Epidermal melanocyte (primary cell): ENCODE data around the gene MRC1.

Experiments
- DNase-seq: peaks from one replicate; pipeline ENCODE4 v3.0.0; 2011; ENCODE audit warnings: low spot score; ENCODE audit not compliant: insufficient read length

The MRC1 gene

DNA sequence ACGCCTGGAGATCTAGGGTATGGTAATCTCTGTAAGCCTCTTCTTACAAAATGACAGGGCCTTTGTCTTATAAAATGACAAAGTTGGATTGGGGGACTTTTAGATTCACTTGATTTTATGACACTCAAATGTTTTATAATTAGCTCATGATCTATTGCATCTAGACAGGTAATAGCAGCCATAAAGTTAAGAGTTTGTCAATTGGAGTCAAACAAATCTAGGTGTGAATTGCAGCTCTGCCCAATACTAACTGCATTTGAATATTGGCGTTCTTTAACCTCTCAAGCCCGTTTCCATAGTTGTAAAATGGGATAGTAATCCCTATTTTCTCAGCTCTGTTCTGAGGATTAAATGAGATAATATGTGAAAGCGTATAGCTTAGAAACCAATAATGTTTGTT lies 14.1 kb upstream of the MRC1 start:
- no peak for DNase-seq

DNA sequence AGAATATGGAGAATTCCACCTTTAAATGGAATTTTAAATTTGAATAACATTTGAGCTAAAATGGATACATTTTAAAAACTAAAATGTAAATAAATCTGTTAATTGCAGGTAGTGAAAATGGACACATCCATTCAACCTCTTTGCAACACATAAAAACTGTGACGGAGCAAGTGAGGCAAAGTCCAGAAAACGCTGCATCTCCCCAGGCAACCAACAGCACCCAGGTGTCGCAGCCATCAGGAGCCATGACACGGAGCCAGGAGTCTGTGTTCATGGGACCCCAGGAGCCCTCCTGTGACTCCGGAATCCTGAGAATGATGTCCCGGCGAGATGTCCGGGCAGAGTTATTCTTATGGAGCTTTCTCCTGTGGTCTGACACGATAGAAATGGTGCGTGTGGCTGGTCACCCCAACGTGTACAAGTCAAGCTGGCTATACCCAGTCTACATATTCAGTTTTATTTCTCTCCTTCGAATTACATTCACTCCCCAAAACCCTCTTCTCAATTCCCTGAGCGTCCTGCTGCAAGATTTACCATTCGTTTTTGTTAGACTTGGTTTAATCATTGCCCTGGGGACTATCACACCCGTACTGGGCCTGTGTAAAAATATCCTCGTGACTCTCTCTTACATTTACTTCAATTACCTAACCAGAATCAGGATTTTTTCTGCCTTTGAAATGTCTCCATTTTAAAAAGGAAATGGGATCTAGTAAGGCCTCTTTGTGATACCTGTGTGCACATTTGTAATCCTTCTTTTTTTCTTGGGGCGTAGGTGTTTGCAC lies 13.1 kb upstream of the MRC1 start:
- DNase-seq, result no peak

- DNase-seq, result no peak
Measured at GRCh38 chr10:17801507-17801906, 7.6 kb upstream of the MRC1 start.

GRCh38 chr10:17802350-17802749 lies 6.8 kb upstream of the MRC1 start:
- DNase-seq, result no peak

- DNase-seq, result no peak
Measured at GRCh38 chr10:17802976-17803375, 6.2 kb upstream of the MRC1 start.

GRCh38 chr10:17805330-17805729 lies 3.8 kb upstream of the MRC1 start:
- DNase-seq, result no peak

- no peak for DNase-seq
Measured at GRCh38 chr10:17805921-17806577, 3.1 kb upstream of the MRC1 start.

DNA sequence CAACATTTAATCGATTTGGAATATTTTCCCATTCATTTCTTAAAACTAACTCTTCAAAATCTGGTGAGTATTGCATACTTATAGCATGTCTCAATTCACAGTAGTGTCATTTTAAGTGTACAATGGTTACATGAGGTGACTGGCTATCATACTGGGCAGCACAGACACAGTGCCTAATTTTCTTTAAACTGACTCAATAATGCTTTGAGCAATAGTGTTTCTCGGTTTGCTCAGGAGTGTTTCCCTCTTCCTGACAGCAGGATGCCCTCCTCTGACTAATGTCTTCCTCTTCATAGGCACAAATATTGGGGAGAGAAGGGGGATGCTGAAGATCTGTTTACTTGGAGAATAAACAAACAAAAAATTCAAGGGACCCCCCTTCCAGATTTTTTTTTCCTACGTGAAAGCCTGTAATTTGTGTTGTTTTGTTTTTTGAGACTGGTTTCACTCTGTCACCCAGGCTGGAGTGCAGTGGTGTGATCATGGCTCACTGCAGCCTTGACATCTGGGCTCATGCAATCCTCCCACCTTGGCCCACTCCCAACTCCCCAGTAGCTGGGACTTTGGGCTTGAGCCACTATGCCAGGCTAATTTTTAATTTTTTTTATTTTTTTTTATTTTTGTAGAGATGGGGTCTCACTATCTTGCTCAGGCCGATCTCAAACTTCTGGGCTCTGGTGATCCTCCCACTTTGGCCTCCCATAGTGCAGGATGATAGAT lies 2.2 kb downstream of the MRC1 start:
- no peak for DNase-seq

DNA sequence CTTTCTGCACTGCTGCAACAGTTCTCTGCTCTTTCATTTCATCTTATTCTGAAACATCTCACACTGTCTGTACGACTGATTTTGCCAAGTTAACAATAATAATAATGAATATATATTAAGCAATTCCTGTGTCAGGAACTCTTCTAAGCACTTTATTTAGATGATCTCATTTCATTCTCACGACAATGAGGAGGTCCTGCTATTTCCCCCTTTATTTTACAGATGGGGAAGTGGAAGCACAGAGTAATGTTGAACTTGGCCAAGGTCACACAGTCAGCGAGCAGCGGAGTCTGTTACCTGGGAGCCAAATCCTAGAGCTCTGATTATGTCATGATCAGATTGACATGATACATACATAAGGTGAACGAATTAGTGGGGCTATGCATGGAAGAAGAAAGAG lies 5.8 kb downstream of the MRC1 start:
- no peak for DNase-seq

GRCh38 chr10:17816199-17816598 lies 7.1 kb downstream of the MRC1 start:
- no peak for DNase-seq

DNA sequence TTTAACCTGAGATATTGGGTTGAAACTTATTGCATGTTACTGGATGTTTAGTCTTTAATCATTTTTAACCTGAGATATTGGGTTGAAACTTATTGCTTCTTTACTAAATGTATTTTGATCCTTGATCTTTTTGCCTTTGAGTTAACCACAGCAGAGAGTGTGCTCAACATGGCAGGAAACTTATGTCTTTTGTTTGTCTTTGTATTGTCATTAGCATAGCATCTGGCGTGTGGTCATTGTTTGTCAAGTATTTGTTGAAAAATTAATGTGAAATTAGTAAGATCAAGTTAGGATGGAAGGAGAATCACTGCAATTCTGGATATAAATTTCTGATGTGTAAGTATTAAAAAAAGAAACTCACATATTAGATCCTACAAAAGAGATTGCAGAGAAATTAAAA lies 8.2 kb downstream of the MRC1 start:
- DNase-seq, result no peak

DNA sequence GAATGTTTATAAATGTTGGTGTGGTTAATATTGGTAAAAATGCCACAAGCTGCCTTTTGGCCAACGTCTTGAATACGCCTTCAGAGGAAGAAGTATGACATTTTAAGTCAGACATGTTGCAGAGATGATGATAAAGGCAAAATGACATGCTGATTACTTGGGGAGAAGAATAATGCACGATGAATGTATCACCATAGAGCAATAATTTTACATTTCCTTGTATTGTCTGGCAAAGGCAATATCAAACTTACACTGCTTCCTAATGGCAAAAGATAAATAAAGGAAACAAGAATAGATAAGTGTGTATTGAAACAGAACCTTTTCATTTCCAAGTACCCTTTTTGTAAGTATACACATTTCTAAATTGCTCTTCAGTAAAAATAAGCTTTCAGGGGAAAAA lies 8.6 kb downstream of the MRC1 start:
- DNase-seq, result no peak

DNA sequence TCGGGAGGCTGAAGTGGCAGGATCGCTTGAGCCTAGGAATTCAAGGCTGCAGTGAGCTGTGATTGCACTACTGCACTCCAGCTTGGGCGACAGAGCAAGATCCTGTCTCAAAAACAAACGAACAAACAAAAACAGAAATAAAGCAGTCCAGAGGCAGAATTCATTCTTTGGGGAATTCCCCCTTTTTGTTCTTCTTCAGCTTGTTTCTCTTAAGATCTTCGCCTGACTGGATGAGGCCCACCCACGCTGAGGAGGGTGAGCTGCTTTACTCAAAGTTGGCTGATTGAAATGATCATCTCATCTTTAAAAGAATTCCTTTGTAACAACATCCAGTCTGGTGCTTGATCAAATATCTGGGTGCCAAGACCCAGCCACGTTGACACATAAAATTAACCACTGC lies 10.7 kb downstream of the MRC1 start:
- DNase-seq, result no peak

DNA sequence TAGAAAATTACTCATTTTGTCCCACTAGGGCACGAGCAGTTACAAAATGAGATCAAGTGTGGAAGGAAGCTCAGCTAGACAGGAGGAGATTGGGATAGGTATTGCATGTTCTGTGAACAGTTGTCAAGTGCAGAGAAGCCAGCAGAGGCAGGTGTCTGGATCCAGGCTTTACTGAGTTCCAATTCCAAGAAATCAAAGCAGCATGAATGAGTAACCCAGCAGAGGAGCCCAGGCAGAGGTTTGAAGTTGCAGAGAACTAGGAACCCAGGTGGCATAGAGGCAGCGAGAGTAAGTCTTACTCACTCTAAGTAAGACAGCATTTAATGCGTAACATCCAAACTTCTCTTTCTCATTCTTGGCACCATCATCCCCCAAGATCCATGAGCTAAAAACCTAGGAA lies 11.8 kb downstream of the MRC1 start:
- DNase-seq, result no peak

DNA sequence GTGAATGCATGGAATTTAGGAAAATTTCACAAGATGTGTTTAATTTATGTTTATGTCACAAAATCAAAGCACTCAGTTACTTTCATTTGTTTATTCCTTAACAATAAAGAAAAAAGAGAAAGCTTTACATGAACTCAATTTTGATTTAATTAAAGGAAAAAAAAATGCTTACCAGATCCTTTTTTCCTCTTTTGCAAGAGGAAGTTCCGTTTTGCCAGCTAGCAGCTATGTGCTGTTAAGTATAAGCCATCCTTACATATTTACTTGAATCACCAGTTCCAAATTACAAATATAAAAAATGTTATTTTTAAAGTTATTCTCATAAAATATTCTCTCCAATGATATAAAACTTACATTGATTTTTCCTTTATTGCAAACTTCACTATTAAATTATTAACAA lies 12.7 kb downstream of the MRC1 start:
- no peak for DNase-seq

DNA sequence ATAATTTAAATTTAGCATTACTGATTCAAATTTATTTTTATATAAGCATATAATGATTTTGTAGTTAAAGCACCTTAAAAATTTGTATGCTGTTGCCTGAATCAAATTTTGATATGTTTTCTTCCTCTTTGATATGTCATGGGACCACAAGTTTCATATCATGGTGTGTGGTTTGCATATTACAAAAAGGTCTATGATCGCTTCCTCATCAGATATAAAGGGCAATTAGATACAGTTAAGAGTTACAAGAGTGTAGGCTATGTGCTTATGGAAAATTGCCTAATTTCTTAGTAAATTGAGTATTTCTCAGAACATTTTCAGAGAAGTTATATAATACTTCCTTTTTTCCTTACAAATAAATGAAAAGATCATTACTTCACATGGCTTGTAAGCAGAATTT lies 22.2 kb downstream of the MRC1 start:
- no peak for DNase-seq

DNA sequence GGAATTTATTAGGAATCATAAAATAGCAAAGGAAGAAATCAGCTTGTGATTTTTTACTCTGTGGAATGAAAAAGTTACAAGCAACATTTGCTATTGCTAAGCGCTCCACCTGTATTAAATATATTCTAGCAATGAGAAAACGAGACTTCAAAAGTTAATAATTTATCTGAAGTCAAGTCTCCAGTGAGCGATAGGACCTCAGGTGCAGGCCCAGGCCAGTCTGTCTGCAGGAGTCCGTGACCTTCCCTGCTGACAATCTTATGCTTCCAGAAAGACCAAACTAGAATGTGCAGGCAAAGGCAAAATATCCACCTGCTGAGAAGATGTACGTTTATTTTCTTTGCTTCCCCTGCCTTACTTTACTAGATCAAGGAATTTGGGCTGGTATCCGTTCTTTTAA lies 22.7 kb downstream of the MRC1 start:
- no peak for DNase-seq

DNA sequence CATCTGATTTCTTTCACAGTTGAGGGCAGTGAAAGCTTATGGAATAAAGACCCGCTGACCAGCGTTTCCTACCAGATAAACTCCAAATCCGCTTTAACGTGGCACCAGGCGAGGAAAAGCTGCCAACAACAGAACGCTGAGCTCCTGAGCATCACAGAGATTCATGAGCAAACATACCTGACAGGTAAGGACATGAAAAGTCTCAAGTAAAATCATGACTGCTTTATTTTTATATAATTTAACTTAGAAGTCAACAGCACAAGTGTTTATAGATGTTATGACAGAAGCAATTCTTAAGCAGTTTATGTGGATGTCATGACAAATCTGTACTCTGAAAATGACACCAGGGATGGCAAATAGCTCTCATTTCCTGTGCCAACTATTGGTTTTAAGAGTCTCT lies 24.5 kb downstream of the MRC1 start:
- DNase-seq, result no peak

- DNase-seq, result no peak
Measured at GRCh38 chr10:17835688-17836087, 26.5 kb downstream of the MRC1 start.

DNA sequence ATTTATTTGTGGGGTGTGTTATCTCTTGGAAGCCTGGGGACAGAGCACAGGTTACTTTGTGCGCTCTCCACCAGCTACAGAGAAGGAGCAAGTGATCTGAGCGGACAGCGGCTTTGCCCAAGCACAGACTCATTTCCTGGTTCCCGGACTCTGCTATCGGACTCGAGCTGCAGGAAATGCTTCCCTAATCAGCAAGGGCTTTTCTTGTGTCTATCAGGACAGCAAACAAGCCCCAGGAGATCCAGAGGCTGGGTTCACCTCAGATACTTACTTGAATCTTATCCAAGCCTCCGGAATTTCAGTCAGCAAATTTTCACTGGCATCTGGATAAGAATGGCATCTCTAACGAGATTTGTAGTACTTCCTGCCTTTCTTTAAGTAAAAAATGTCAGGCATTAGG lies 27.8 kb downstream of the MRC1 start:
- DNase-seq, result peak; percentile 22

- no peak for DNase-seq
Measured at GRCh38 chr10:17838080-17838648, 29.0 kb downstream of the MRC1 start.

DNA sequence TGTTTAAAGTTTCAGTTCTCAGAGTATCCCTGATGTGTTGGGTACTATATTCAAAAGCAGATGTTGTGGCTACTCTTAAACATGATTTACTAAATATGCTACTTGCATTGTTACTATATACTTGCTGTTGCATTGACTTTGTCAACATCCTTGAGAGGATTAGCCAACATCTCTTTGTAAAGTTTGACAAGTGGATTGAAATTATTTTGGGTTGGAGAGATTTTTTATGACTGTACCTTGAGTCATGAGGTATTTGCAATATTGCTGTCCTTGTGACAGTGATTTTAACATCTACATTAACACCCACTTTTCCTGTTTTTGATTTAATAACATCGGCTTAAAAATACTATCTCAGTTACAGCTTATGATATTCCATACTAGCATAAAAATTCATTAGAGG lies 31.9 kb downstream of the MRC1 start:
- DNase-seq, result no peak
